ENCODE measurements around the gene DPP3. TPM values are rescaled to one million over a fixed set of nuclear protein-coding genes. Genes with fewer than 3 reads are reported as not detected.

The DPP3 gene
- total RNA-seq, 4 donors from 2014 or later = 2.1 to 14.1 (median 8.7) TPM

DNA sequence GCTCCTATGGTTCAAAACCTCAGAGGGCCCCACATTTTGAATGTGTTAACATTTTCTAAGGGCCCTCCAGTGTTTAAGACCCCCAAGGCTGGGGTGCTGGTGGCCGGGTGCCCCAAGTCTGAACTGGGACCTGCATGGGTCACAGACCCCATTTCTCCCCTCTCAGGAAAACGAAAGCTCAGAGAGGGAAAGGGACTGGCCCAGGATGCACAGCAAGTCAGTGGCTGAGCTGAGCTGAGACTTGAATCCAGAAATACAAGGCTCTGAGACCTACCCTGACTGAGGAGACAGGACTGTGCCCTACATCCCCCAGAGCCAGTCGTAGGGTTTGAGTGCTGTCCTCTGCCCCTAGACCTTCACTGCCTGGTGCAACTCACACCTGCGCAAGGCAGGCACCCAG lies 70.7 kb downstream of the DPP3 start:
- no peak overlapping the region for H3K4me3 ChIP-seq
- no peaks in the 10 kb centered on the region for H3K4me1 ChIP-seq
- DNase-seq = no peak
- no peaks in the 10 kb centered on the region for H3K27me3 ChIP-seq
- H3K36me3 ChIP-seq = no peaks in the 10 kb centered on the region
- H3K27ac ChIP-seq = no peak overlapping the region
- intact Hi-C loops (cut with DNase I; ENCODE audit: low total_unique reads) = no loop called here
- TF ChIP-seq, protein P1, sequence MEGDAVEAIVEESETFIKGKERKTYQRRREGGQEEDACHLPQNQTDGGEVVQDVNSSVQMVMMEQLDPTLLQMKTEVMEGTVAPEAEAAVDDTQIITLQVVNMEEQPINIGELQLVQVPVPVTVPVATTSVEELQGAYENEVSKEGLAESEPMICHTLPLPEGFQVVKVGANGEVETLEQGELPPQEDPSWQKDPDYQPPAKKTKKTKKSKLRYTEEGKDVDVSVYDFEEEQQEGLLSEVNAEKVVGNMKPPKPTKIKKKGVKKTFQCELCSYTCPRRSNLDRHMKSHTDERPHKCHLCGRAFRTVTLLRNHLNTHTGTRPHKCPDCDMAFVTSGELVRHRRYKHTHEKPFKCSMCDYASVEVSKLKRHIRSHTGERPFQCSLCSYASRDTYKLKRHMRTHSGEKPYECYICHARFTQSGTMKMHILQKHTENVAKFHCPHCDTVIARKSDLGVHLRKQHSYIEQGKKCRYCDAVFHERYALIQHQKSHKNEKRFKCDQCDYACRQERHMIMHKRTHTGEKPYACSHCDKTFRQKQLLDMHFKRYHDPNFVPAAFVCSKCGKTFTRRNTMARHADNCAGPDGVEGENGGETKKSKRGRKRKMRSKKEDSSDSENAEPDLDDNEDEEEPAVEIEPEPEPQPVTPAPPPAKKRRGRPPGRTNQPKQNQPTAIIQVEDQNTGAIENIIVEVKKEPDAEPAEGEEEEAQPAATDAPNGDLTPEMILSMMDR (IDR thresholded peaks at IDR 0.05) = no peak
- no peak for TF ChIP-seq POLR2A (IDR thresholded peaks at IDR 0.05)
- H3K9me3 ChIP-seq = no peaks in the 10 kb centered on the region

DNA sequence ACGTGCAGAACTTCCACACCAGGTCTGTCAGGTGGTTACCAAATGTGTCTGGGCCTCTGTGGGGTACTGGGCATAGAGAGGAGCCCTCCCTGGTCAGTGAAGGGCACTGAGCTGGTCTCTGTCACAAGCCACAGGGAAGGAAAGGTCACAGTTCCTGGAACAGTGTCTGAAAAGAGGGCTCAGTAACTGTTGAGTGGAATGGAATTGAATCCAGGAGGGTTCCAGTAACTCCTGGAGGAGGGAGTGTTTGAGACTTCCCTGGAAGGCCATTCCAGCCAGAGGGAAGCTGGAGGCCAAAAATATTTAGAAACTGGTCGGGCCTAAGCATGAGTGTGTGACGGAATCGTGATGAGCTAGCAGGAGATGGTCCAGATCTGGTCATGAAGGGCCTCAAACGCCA lies 74.4 kb downstream of the DPP3 start:
- Histone ChIP-seq H3K27ac (no peak overlapping the region), H3K4me3 (no peak overlapping the region), H3K27me3 (no peaks in the 10 kb centered on the region), H3K36me3 (no peaks in the 10 kb centered on the region), H3K4me1 (no peaks in the 10 kb centered on the region), H3K9me3 (no peaks in the 10 kb centered on the region)
- no peak for TF ChIP-seq POLR2A (IDR thresholded peaks at IDR 0.05)
- TF ChIP-seq, protein P1 (IDR thresholded peaks at IDR 0.05) = no peak
- no peak for DNase-seq
- intact Hi-C loops (cut with DNase I; ENCODE audit: low total_unique reads) = no loop called here

DNA sequence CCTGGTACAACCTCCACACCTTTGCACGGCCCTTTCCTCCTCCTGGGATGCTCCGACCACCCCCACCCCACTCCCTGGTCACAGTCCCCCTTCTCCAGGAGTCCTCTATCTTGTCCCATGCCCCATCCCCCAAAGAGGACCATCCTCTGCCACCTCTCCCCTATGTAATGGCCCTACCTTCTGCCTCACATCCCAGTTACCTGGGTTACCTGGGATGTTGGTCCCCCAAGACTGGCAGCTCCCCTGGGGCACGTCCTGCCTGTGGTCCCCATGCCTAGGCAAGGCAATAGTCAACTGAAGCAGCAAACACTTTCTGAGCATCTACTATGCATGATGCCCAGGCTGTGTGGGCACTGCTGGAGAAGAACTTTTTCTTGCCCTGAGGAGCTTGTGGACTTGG lies 75.2 kb downstream of the DPP3 start:
- intact Hi-C loops (cut with DNase I; ENCODE audit: low total_unique reads) = no loop called here
- no peaks in the 10 kb centered on the region for H3K36me3 ChIP-seq
- DNase-seq = no peak

DNA sequence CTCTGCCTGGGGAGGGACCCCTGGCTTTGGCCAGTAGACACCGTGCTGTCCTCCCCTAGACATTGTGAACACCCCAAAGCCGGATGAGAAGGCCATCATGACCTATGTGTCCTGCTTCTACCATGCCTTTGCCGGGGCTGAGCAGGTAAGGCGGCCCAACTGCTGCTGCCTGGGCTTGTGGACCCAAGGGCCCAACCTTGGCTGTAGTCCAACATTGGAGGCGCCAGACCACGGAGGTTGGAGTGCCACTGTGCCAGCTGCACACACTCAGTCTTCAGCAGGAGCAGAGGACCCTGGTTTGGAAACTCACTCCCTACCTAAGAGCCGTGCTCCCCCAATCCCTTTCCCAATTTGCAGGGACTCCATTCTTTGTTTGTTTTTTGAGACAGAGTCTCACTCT lies 75.9 kb downstream of the DPP3 start:
- H3K36me3 ChIP-seq = no peaks in the 10 kb centered on the region
- intact Hi-C loops (cut with DNase I; ENCODE audit: low total_unique reads) = no loop called here

More for the DNA sequence above, 75.2 kb downstream of the DPP3 start:
- TF ChIP-seq, protein P1 (IDR thresholded peaks at IDR 0.05) = no peak
- TF ChIP-seq POLR2A (IDR thresholded peaks at IDR 0.05) = no peak
- Histone ChIP-seq H3K9me3 (no peaks in the 10 kb centered on the region), H3K27ac (no peak overlapping the region), H3K4me1 (no peaks in the 10 kb centered on the region), H3K27me3 (no peaks in the 10 kb centered on the region), H3K4me3 (no peak overlapping the region)

DNA sequence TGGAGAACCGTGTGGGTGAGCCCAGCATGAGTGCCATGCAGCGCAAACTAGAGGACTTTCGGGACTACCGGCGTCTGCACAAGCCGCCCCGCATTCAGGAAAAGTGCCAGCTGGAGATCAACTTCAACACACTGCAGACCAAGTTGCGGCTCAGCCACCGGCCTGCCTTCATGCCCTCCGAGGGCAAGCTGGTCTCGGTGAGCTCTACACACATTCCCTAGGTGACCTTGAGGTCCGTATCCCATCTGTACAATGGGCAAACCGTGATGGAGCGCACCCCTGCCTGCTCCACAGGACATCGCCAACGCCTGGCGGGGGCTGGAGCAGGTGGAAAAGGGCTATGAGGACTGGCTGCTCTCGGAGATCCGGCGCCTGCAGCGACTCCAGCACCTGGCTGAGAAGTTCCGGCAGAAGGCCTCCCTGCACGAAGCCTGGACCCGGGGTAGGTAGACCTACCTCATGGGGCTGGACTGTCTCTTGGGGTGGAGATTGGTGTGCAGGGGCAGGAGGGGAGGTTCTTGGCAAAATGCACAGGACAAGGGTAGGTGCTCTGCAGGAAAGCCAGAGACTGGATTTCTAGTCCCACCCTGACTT lies 77.6 kb downstream of the DPP3 start:
- Histone ChIP-seq H3K9me3 (no peaks in the 10 kb centered on the region), H3K4me1 (no peaks in the 10 kb centered on the region), H3K4me3 (no peak overlapping the region), H3K36me3 (no peaks in the 10 kb centered on the region), H3K27me3 (no peaks in the 10 kb centered on the region), H3K27ac (no peak overlapping the region)
- intact Hi-C loops (cut with DNase I; ENCODE audit: low total_unique reads) = no loop called here
- no peak for DNase-seq
- TF ChIP-seq POLR2A (IDR thresholded peaks at IDR 0.05) = no peak
- TF ChIP-seq, protein P1 (IDR thresholded peaks at IDR 0.05) = no peak

More for the DNA sequence above, 75.9 kb downstream of the DPP3 start:
- no peak overlapping the region for H3K4me3 ChIP-seq
- DNase-seq = no peak
- H3K4me1 ChIP-seq = no peaks in the 10 kb centered on the region
- H3K27ac ChIP-seq = no peak overlapping the region
- no peaks in the 10 kb centered on the region for H3K9me3 ChIP-seq
- TF ChIP-seq, protein P1 (IDR thresholded peaks at IDR 0.05) = no peak
- no peak for TF ChIP-seq POLR2A (IDR thresholded peaks at IDR 0.05)
- H3K27me3 ChIP-seq = no peaks in the 10 kb centered on the region

Small RNA genes lying within 50 kb of the gene (small RNA-seq; reads per million reads assigned to genes)
- gene RF00416 = not detected

Other genes with a start within 250 kb of the DPP3 start
- 10 to 100 TPM in 3 of 4 donors, 1 to 10 TPM in 1; 3.3 to 45.3 (median 17.2) TPM for gene KLC2, start 222.7 kb upstream of the DPP3 start, total RNA-seq
- gene RAB1B, start 211.8 kb upstream of the DPP3 start, total RNA-seq = 100 to 1,000 TPM in 2 of 4 donors, 10 to 100 TPM in 2; 40.6 to 146 (median 94.6) TPM
- 1 to 10 TPM in 2 of 4 donors, not detected in 2; 1.2 to 1.5 TPM for gene CNIH2, start 202.3 kb upstream of the DPP3 start, total RNA-seq
- 100 to 1,000 TPM in 1 of 4 donors, 10 to 100 TPM in 3; 38.9 to 101 (median 79.1) TPM for gene YIF1A, start 191.3 kb upstream of the DPP3 start, total RNA-seq
- under 1 TPM in 1 of 4 donors, not detected in 3; 0.27 TPM for gene TMEM151A, start 188.5 kb upstream of the DPP3 start, total RNA-seq
- 10 to 100 TPM; 14.1 to 91.2 (median 46.2) TPM for gene CD248, start 163.4 kb upstream of the DPP3 start, total RNA-seq
- gene RIN1, start 144.0 kb upstream of the DPP3 start, total RNA-seq = 10 to 100 TPM in 2 of 4 donors, 1 to 10 TPM in 2; 1.8 to 26.6 (median 8.6) TPM
- 10 to 100 TPM; 15.0 to 77.4 (median 21.9) TPM for gene BRMS1, start 135.3 kb upstream of the DPP3 start, total RNA-seq
- 10 to 100 TPM; 13.2 to 44.8 (median 26.2) TPM for gene B4GAT1, start 132.8 kb upstream of the DPP3 start, total RNA-seq
- gene SLC29A2, start 108.7 kb upstream of the DPP3 start, total RNA-seq = 1 to 10 TPM in 2 of 4 donors, under 1 TPM in 1, not detected in 1; 0.26 to 3.5 (median 1.5) TPM
- gene NPAS4, start 59.4 kb upstream of the DPP3 start, total RNA-seq = 10 to 100 TPM in 1 of 4 donors, 1 to 10 TPM in 1, under 1 TPM in 1, not detected in 1; 0.97 to 12.6 (median 1.5) TPM
- 10 to 100 TPM; 28.7 to 57.9 (median 33.4) TPM for gene MRPL11, start 41.6 kb upstream of the DPP3 start, total RNA-seq
- gene PELI3, start 13.5 kb upstream of the DPP3 start, total RNA-seq = 10 to 100 TPM; 13.8 to 35.0 (median 24.0) TPM
- gene BBS1, start 30.2 kb downstream of the DPP3 start, total RNA-seq = 10 to 100 TPM; 32.1 to 84.4 (median 56.8) TPM
- gene ZDHHC24, start 65.6 kb downstream of the DPP3 start, total RNA-seq = 10 to 100 TPM in 2 of 4 donors, 1 to 10 TPM in 1, under 1 TPM in 1; 0.29 to 11.9 (median 8.9) TPM
- under 1 TPM in 1 of 4 donors, not detected in 3; 0.46 TPM for gene ACTN3, start 66.5 kb downstream of the DPP3 start, total RNA-seq
- gene CTSF, start 88.2 kb downstream of the DPP3 start, total RNA-seq = 10 to 100 TPM; 61.2 to 89.1 (median 83.6) TPM
- under 1 TPM in 1 of 4 donors, not detected in 3; 0.52 TPM for gene CCDC87, start 112.6 kb downstream of the DPP3 start, total RNA-seq
- 10 to 100 TPM; 13.5 to 52.0 (median 42.9) TPM for gene CCS, start 112.8 kb downstream of the DPP3 start, total RNA-seq
- gene RBM14, start 136.2 kb downstream of the DPP3 start, total RNA-seq = 10 to 100 TPM; 15.1 to 86.4 (median 53.2) TPM
- 100 to 1,000 TPM in 2 of 4 donors, 10 to 100 TPM in 2; 32.4 to 146 (median 94.8) TPM for gene RBM4, start 158.3 kb downstream of the DPP3 start, total RNA-seq
- 10 to 100 TPM in 3 of 4 donors, 1 to 10 TPM in 1; 5.0 to 60.3 (median 20.1) TPM for gene RBM4B, start 197.5 kb downstream of the DPP3 start, total RNA-seq
- 10 to 100 TPM in 1 of 4 donors, 1 to 10 TPM in 1, under 1 TPM in 2; under 0.01 to 31.0 (median 1.6) TPM for gene SPTBN2, start 248.8 kb downstream of the DPP3 start, total RNA-seq